ENCODE results near the gene IBA57. TPM values are rescaled to one million over a fixed set of nuclear protein-coding genes. Genes with fewer than 3 reads are reported as not detected.

Gene IBA57
- total RNA-seq, 3 donors from 2014 or later, result 3.4 to 4.1 (median 3.9) TPM

- no peak overlapping the region for H3K27ac ChIP-seq
- no peaks in the 10 kb centered on the region for H3K36me3 ChIP-seq
- intact Hi-C loops (cut with DNase I; ENCODE audit: low total_unique reads), result no loop called here
- TF ChIP-seq POLR2AphosphoS5 (IDR thresholded peaks at IDR 0.05), result no peak
- TF ChIP-seq CTCF (IDR thresholded peaks at IDR 0.05), result no peak
- no peak for TF ChIP-seq POLR2A (IDR thresholded peaks at IDR 0.05)
- H3K27me3 ChIP-seq, result peaks cover 0 to 18% of the 10 kb centered on the region in 2 donors
- no peak overlapping the region for H3K4me3 ChIP-seq
- no peaks in the 10 kb centered on the region for H3K4me1 ChIP-seq
- no peak for DNase-seq (ENCODE audit: low spot score in 2 of 2)
- H3K9me3 ChIP-seq, result no peaks in the 10 kb centered on the region
Observed at GRCh38 chr1:228156941-228157728, 8.5 kb upstream of the IBA57 start.

GRCh38 chr1:228157729-228158126 lies 7.9 kb upstream of the IBA57 start:
- Histone ChIP-seq H3K4me1 (no peaks in the 10 kb centered on the region), H3K27me3 (peaks cover 0 to 18% of the 10 kb centered on the region in 2 donors), H3K36me3 (no peaks in the 10 kb centered on the region), H3K27ac (no peak overlapping the region), H3K4me3 (peak overlapping the region in 1 of 3 donors; percentile 46), H3K9me3 (no peaks in the 10 kb centered on the region)
- no peak for DNase-seq (ENCODE audit: low spot score in 2 of 2)
- intact Hi-C loops (cut with DNase I; ENCODE audit: low total_unique reads), result no loop called here
- no peak for TF ChIP-seq CTCF (IDR thresholded peaks at IDR 0.05)
- TF ChIP-seq POLR2A (IDR thresholded peaks at IDR 0.05), result no peak
- TF ChIP-seq POLR2AphosphoS5 (IDR thresholded peaks at IDR 0.05), result no peak

- Histone ChIP-seq H3K9me3 (no peaks in the 10 kb centered on the region), H3K27me3 (peaks cover 0 to 18% of the 10 kb centered on the region in 2 donors), H3K4me1 (peaks cover 0 to 4% of the 10 kb centered on the region in 2 donors), H3K4me3 (peak overlapping the region in 2 of 3 donors; percentile 11 to 46), H3K27ac (peak overlapping the region in 1 of 2 donors; percentile 43), H3K36me3 (no peaks in the 10 kb centered on the region)
- TF ChIP-seq POLR2A (IDR thresholded peaks at IDR 0.05) (no peak), POLR2AphosphoS5 (IDR thresholded peaks at IDR 0.05) (no peak), CTCF (IDR thresholded peaks at IDR 0.05) (no peak)
- DNase-seq (ENCODE audit: low spot score in 2 of 2), result no peak
- intact Hi-C loops (cut with DNase I; ENCODE audit: low total_unique reads), result no loop called here
Observed at GRCh38 chr1:228158151-228159007, 7.2 kb upstream of the IBA57 start.

- Histone ChIP-seq H3K27ac (no peak overlapping the region), H3K27me3 (peaks cover 0 to 18% of the 10 kb centered on the region in 2 donors), H3K4me3 (peak overlapping the region in 1 of 3 donors; percentile 46), H3K36me3 (no peaks in the 10 kb centered on the region), H3K4me1 (peaks cover 0 to 5% of the 10 kb centered on the region in 2 donors), H3K9me3 (no peaks in the 10 kb centered on the region)
- no peak for DNase-seq (ENCODE audit: low spot score in 2 of 2)
- no peak for TF ChIP-seq POLR2A (IDR thresholded peaks at IDR 0.05)
- no peak for TF ChIP-seq POLR2AphosphoS5 (IDR thresholded peaks at IDR 0.05)
- no peak for TF ChIP-seq CTCF (IDR thresholded peaks at IDR 0.05)
- intact Hi-C loops (cut with DNase I; ENCODE audit: low total_unique reads), result no loop called here
Observed at GRCh38 chr1:228159008-228159665, 6.5 kb upstream of the IBA57 start.
